Smooth muscle cell (in vitro differentiated cells): ENCODE data around the gene RNF123. TPM values are rescaled to one million over a fixed set of nuclear protein-coding genes. Genes with fewer than 3 reads are reported as not detected.
A peak's percentile ranks its signal among the peaks of the same experiment; 100 is the strongest.

Experiments
- DNase-seq: peaks from one replicate; lab custom pipeline; 2025; ENCODE audit not compliant: unreplicated experiment; lab: John Stamatoyannopoulos, UW
- H2AFZ ChIP-seq: fragments of 200-600 bp; sonication (generic); 2 replicates; pipeline ENCODE4 v1.6.0; 2016; ENCODE audit warnings: antibody characterized with exemption, low read depth, mild to moderate bottlenecking
- H3F3A ChIP-seq: fragments of 200-600 bp; sonication (generic); 2 replicates; pipeline ENCODE4 v1.6.0; 2017; ENCODE audit warnings: antibody characterized with exemption, low read depth
- H3K27ac ChIP-seq: fragments of 200-600 bp; sonication (generic); 2 replicates; pipeline ENCODE4 v1.5.1; 2016; ENCODE audit warnings: low read depth, mild to moderate bottlenecking
- H3K27me3 ChIP-seq: fragments of 200-600 bp; sonication (generic); 2 replicates; pipeline ENCODE4 v1.6.1; 2016; ENCODE audit warnings: low read depth, mild to moderate bottlenecking
- H3K36me3 ChIP-seq: fragments of 200-600 bp; sonication (generic); 2 replicates; pipeline ENCODE4 v1.5.1; 2016; ENCODE audit warnings: low read depth
- H3K4me1 ChIP-seq: fragments of 200-600 bp; sonication (generic); 2 replicates; pipeline ENCODE4 v1.5.1; 2016; ENCODE audit warnings: low read depth
- H3K4me2 ChIP-seq: fragments of 200-600 bp; sonication (generic); 2 replicates; pipeline ENCODE4 v1.6.0; 2016; ENCODE audit warnings: mild to moderate bottlenecking
- H3K4me3 ChIP-seq: fragments of 200-600 bp; sonication (generic); 2 replicates; pipeline ENCODE4 v1.5.1; 2016; ENCODE audit warnings: mild to moderate bottlenecking
- H3K79me2 ChIP-seq: fragments of 200-600 bp; sonication (generic); 2 replicates; pipeline ENCODE4 v1.6.0; 2016; ENCODE audit warnings: low read depth, mild to moderate bottlenecking
- H3K9ac ChIP-seq: fragments of 200-600 bp; sonication (generic); 2 replicates; pipeline ENCODE4 v1.6.0; 2016; ENCODE audit warnings: low read depth
- H3K9me3 ChIP-seq: fragments of 200-600 bp; sonication (generic); replicated peaks from 2 replicates; pipeline ENCODE4 v1.5.1; 2016; ENCODE audit warnings: low read depth
- H4K20me1 ChIP-seq: fragments of 200-600 bp; sonication (generic); 2 replicates; pipeline ENCODE4 v1.6.0; 2016; ENCODE audit warnings: low read depth
- CTCF ChIP-seq: fragments of 200-600 bp; sonication (generic); IDR thresholded peaks from 2 replicates; pipeline ENCODE4 v1.5.1; 2017; ENCODE audit warnings: borderline replicate concordance, mild to moderate bottlenecking, antibody characterized with exemption; ENCODE audit not compliant: insufficient read depth, poor library complexity, severe bottlenecking
- WGBS: methylation state at CpG from one replicate; pipeline ENCODE4 v1.1.7; 2016; ENCODE audit warnings: low lambda C conversion rate; 5-methylcytosine and 5-hydroxymethylcytosine counted together
- polyA plus RNA-seq: library from polyadenylated mRNA; unstranded; fragments of >200 nt; fragmentation: Nextera tagmentation; extraction: Ambion mirVana; gene quantifications from 2 replicates; pipeline ENCODE4 v1.2.1, GENCODE V29; 2016
- total RNA-seq: library from RNA; depleted of rRNA; stranded (reverse); fragments of >200 nt; gene quantifications from 2 replicates; pipeline ENCODE4 v1.2.3, GENCODE V29; 2014

The RNF123 gene
- total RNA-seq = 15.8 and 17.3 TPM in 2 replicates
- 23.9 and 37.8 TPM in 2 replicates for polyA plus RNA-seq

DNA sequence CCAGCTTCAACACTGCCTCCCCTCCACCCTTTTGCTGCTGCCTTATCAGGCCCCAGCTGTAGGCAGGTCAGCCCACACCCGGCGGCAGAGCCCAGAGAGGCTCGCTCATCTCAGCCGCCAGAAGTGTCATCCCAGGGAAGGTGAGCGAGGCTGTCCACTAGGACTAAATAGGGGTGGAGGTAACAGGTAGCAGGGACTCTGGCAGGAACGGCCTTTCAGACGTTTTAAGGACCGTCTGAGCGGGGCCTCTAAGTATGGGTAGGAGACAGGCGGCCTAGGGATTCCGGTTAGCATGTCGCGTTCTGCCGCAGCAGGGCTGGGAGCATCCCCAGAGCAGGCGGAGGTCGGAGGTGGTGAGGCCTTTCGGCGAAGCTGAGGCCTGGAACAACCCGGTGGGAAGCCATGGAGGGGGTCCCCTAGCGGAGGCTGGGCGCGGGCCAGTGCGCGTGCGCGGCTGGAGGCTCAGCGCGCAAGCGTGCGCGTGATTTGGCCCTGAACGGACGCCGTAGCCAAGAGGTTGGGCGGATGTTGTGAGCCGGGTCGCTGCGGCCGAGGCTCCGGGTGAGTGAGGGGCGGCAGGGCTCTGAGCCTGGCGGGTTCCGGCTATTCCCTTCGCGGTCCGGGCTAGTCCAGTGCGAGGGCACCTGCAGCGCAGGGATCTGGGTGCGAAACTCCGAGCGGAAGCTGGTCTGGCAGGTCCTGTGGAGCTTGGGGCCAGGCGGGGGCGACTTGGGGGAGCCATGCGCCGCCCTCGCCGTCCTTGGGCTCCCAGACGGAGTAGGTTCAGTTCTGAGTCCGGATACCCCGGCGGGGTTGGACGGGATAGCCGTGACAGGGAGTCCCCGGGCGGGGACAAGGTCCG is at the start of gene RNF123, which contains the start of gene MST1:
Gene RNF123 (plus strand): TSS at position 512 of the 862 bp plus-strand sequence. CDS start 1,609 bp downstream, outside the sequence.
Gene MST1 (minus strand): TSS at position 429 of the 862 bp plus-strand sequence. CDS start 783 bp downstream, outside the sequence.
- Histone ChIP-seq H3K27ac (peak within 1 kb of the TSS; percentile 8), H3F3A (no peaks in the 10 kb centered on the region), H3K4me3 (peak within 1 kb of the TSS; percentile 89), H3K4me1 (peaks cover 7% of the 10 kb centered on the region), H3K9ac (peak within 1 kb of the TSS; percentile 74), H3K27me3 (no peaks in the 10 kb centered on the region), H3K4me2 (peak within 1 kb of the TSS; percentile 97), H2AFZ (peak within 1 kb of the TSS; percentile 60), H4K20me1 (peaks cover 7% of the 10 kb centered on the region), H3K36me3 (no peaks in the 10 kb centered on the region), H3K79me2 (peaks cover 28% of the 10 kb centered on the region), H3K9me3 (no peaks in the 10 kb centered on the region)
- DNase-seq = no peak
- no peak for TF ChIP-seq CTCF
- WGBS = 3% methylated on average over 55 of the region's 66 CpGs

GRCh38 chr3:49641292-49641691 is 48.1 kb upstream of the RNF123 start:
- no peak overlapping the region for H2AFZ ChIP-seq
- H3F3A ChIP-seq = no peaks in the 10 kb centered on the region
- no peak overlapping the region for H3K4me2 ChIP-seq
- no peaks in the 10 kb centered on the region for H3K36me3 ChIP-seq
- TF ChIP-seq CTCF = no peak
- H3K4me1 ChIP-seq = no peaks in the 10 kb centered on the region
- no peaks in the 10 kb centered on the region for H3K79me2 ChIP-seq
- H3K9ac ChIP-seq = no peak overlapping the region
- 82% methylated on average over 7 of the region's 7 CpGs for WGBS
- H3K9me3 ChIP-seq = no peaks in the 10 kb centered on the region
- no peaks in the 10 kb centered on the region for H4K20me1 ChIP-seq
- no peaks in the 10 kb centered on the region for H3K27me3 ChIP-seq
- no peak for DNase-seq
- H3K4me3 ChIP-seq = no peak overlapping the region
- H3K27ac ChIP-seq = no peak overlapping the region

GRCh38 chr3:49641921-49642707 is 47.2 kb upstream of the RNF123 start:
- H3K4me3 ChIP-seq = no peak overlapping the region
- no peaks in the 10 kb centered on the region for H3K79me2 ChIP-seq
- no peaks in the 10 kb centered on the region for H3K36me3 ChIP-seq
- H3K4me2 ChIP-seq = no peak overlapping the region
- H3K27ac ChIP-seq = no peak overlapping the region
- no peak for TF ChIP-seq CTCF
- DNase-seq = no peak
- no peaks in the 10 kb centered on the region for H3K4me1 ChIP-seq
- H3K9me3 ChIP-seq = no peaks in the 10 kb centered on the region
- H3K9ac ChIP-seq = no peak overlapping the region
- no peaks in the 10 kb centered on the region for H4K20me1 ChIP-seq
- H3K27me3 ChIP-seq = no peaks in the 10 kb centered on the region
- no peaks in the 10 kb centered on the region for H3F3A ChIP-seq
- 95% methylated on average over 14 of the region's 14 CpGs for WGBS
- no peak overlapping the region for H2AFZ ChIP-seq
